HG02798 (cell line): ENCODE data around the gene SLC45A2.
A peak's percentile ranks its signal among the peaks of the same experiment; 100 is the strongest.
"Not testable (repeated sequence)": the region's sequence is repeated elsewhere in the genome, so short reads cannot be mapped to it uniquely, and the experiment has no call there.

ENCODE experiments used
- ATAC-seq: cut with Tn5 transposase; IDR thresholded peaks from one replicate; pipeline ENCODE4 v1.9.1; 2021; ENCODE audit warnings: mild to moderate bottlenecking; ENCODE audit not compliant: unreplicated experiment, poor library complexity

Gene SLC45A2, protein sequence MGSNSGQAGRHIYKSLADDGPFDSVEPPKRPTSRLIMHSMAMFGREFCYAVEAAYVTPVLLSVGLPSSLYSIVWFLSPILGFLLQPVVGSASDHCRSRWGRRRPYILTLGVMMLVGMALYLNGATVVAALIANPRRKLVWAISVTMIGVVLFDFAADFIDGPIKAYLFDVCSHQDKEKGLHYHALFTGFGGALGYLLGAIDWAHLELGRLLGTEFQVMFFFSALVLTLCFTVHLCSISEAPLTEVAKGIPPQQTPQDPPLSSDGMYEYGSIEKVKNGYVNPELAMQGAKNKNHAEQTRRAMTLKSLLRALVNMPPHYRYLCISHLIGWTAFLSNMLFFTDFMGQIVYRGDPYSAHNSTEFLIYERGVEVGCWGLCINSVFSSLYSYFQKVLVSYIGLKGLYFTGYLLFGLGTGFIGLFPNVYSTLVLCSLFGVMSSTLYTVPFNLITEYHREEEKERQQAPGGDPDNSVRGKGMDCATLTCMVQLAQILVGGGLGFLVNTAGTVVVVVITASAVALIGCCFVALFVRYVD

GRCh38 chr5:33984671-33985124, at the start of gene SLC45A2:
SLC45A2 (minus strand) TSS chr5:33984693; CDS start chr5:33984583, 110 bp downstream.
- no peak for ATAC-seq

DNA sequence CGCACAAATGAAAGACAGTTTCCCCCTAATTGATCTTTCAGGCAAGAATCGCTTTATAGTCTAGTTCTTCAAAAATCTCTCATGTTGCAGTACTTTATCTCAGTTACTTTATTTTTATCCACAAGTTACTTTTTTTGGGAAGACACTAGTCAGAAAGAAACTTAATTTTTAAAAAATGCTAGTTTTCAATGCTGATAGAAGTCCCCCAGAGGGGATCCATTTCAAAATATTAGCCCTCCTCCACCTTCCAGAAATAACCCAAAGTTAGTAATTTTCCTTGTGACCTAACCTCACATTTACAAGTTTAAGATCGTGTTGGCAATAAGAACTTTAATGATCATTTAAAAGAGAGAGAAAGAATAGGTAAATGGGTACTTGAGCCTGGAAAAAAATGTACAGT, 47.5 kb upstream of the SLC45A2 start:
- no peak for ATAC-seq

GRCh38 chr5:34031117-34031516, 46.6 kb upstream of the SLC45A2 start:
- no peak for ATAC-seq

DNA sequence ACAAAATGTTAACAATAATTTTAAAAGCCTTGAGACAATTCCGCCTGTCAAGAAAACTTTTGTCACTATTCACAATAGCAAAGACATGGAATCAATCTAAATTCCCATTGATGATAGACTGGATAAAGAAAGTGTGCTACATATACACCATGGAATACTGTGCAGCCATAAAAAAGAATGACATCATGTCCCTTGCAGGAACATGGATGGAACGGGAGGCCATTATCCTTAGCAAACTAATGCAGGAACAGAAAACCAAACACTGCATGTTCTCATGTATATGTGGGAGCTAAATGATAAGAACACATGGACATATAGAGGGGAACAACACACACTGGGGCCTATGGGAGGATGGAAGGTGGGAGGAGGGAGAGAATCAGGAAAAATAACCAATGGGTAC, 46.1 kb upstream of the SLC45A2 start:
- not testable (repeated sequence) for ATAC-seq

DNA sequence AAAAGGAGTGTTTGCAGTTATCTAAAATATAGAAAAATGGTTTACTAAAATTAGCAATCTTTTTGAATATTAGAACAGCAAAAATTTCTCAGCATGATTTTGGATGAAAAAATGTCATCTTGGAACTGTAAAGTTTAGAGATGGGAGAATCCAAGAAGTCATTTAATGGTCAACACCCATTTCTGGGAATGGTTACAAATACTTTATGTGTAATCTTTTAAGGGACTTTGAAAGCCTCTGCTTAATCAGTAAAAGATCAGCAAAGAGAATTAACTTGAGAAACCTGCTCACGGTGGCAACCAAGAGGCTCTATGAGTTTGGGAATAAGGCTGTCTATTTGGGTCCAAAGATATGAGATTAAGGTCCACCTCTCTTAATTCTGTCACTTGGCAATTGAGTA, 45.6 kb upstream of the SLC45A2 start:
- no peak for ATAC-seq

GRCh38 chr5:34028349-34028748, 43.9 kb upstream of the SLC45A2 start:
- no peak for ATAC-seq

DNA sequence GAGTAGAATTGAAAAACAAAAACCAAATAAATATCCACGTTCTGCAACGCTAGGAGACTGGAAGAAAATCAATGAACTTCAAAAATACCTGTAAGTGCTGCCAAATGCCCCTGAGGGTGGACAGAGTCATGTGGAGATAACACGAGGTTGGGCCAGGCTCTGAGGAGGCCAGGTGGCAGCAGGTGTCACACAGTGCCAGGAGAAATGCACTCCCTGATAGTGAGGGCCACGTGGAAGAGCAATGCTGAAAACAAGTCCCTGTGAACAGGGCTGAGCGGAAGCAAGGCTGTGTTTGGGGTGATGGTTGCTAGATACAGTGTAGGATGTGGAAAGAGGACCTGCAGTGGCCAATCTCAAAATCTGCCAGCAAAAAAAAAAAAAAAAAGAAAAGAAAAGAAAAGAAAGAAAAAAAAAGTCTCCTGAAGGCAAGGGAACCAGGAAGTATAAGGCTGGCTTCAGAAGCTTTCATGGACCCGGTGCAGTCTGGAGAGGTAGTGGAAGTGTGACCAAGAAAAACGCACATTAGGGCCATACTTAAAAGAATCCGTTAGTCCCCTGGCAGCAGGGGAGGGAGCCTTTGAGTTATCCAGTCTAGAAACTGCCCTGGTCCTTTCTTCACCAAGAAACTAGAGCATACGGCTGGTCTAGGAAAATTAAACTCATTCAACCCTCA, 41.7 kb upstream of the SLC45A2 start:
- ATAC-seq, result no peak

DNA sequence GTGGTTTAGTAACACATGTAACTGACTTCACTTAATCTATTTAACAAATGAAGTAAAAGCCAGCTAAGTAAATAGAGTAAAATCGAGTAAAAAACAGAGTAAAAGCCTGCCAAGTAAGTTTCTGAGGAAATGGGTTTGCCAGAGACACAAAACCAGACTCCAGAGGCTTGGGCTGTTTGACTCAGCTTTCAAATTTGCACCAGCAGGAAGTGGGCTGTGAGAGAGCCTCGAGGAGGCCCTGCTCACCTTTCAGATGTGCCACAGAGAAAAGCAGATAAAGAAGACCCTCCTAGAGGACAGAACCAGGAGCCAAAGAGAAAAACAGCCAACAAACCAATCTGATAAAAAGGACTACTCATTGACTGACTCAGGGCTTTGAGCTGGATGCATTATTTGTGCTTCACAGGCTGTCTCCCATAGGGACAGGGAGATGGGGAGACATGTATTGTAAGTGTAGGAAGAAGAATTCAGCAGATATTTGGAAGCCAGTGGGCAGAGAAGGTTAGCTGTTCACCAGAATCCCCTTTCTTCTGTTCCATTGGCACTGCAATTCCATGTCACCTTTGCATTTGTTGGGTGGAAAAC, 37.7 kb upstream of the SLC45A2 start:
- peak; percentile 87 for ATAC-seq

DNA sequence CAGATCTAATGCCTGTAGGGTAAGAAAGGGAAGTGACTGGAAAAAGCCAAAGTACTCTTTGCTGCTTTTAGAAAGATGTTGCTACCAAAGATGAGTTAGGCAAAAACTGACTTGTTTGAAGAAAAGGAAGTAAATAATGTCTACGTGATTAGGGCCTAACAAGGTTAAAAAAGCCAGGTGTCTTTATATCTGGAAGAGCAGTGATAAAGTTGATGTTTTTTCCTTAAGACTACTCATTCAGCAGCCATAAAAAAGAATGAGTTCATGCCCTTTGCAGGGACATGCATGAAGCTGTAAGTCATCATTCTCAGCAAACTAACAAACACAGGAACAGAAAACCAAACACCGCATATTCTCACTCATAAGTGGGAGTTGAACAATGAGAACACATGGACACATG, 36.8 kb upstream of the SLC45A2 start:
- ATAC-seq, result no peak

- no peak for ATAC-seq
Measured at GRCh38 chr5:34020726-34021125, 36.2 kb upstream of the SLC45A2 start.

- ATAC-seq, result no peak
Measured at GRCh38 chr5:34017254-34017653, 32.8 kb upstream of the SLC45A2 start.

DNA sequence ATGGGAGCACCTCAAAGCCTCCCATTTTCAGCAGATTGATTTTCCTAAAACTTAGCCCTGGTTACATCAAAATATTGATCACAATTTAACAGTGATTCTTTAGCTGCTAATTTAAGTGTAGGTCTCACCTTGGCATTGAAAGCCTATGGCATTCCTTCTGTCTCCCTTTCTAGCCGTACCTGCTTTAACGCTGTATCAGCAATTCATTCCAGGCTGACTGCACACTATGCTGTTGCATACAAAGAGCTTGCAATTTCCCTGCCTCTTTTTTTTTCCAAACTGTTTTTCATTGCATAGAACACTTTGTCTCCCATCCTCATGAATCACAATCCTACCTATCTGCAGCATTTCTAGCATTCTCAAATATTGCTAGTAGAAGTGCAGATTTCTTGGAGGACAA, 32.3 kb upstream of the SLC45A2 start:
- ATAC-seq, result no peak

DNA sequence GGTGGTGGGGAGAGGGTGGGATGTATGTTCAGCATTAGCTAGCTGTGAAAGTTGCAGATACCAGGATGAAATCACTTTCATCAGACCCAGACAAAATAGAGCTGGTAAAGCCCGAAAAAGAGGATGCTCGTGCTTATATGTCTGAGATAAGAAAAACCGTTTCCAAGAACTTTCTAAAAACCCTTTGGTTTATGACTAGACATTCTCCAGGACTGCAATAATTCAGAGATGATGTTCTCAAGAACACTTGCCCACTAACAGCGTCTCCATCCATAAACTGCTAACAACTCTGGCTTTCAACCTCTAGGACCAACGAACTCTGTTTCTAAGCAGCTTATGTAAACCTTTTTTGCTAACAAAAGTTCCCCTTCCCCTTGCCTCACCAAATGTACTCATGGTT, 31.7 kb upstream of the SLC45A2 start:
- ATAC-seq, result no peak

DNA sequence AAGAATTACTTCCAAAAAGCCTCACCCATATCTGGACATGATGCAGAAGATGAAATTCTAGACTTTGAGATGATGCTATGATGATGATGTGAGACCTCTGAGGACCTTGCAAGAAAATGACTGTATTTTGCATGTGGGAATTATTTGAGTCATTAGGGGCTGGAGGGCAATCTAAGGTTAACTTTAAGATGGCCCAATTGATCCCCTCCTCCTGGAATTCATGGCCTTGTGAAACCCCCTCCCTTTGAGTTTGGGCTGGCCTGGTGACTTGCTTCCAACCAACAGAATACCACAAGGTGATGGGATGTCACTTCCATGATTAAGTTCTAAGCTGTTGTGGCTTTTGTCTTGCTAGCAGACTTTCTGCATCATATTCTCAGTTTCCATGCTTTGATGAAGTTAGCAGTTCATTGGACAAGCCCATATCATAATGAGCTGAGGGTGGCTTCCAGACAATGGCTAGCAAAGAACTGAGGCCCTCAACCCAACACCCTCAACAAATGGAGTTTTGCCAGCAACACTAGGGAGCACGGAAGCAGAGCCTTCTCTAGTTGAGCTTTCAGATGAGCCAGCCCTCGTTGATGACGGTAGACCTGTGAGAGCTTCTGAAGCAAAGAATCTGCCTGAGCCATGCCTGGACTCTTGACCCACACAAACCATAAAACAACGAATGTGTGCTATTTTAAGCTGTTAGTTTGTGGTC, 30.8 kb upstream of the SLC45A2 start:
- no peak for ATAC-seq

DNA sequence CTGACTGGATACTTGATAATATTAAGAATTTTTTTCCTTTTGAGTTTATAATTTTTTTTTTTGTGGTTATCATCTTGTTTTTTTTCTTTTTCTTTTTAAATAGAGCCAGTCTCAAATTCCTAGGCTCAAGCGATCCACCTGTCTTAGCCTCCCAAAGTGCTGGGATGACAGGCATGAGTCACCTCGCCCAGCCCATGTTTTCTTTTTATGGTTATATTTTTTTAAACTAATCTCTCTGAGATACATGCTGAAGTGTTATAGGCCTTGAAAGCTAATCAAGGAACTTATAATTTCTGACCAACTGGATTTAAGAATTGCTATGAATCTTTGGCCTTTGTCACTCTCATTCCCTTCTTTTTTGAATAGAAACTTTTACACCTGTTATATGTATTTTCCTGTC, 30.1 kb upstream of the SLC45A2 start:
- no peak for ATAC-seq

GRCh38 chr5:34013547-34013946, 29.1 kb upstream of the SLC45A2 start:
- ATAC-seq, result no peak

- ATAC-seq, result no peak
Measured at GRCh38 chr5:34012791-34013190, 28.3 kb upstream of the SLC45A2 start.

GRCh38 chr5:34011536-34011935, 27.0 kb upstream of the SLC45A2 start:
- ATAC-seq, result no peak

GRCh38 chr5:34010146-34010545, 25.7 kb upstream of the SLC45A2 start:
- ATAC-seq, result not testable (repeated sequence)

DNA sequence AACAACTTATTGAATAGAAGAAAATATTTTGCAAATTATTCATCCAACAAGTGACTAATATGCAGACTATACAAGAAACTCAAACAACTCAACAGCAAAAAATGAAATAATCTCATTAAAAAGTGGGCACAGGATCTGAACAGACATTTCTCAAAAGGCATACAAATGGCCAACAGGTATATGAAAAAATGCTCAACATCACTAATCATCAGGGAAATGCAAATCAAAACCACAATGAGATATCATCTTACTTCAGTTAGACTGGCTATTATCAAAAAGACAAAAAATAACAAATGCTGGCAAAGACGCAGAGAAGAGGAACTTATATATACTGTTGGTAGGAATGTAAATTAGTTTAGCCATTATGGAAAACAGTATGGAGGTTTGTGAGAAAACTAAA, 25.1 kb upstream of the SLC45A2 start:
- no peak for ATAC-seq

DNA sequence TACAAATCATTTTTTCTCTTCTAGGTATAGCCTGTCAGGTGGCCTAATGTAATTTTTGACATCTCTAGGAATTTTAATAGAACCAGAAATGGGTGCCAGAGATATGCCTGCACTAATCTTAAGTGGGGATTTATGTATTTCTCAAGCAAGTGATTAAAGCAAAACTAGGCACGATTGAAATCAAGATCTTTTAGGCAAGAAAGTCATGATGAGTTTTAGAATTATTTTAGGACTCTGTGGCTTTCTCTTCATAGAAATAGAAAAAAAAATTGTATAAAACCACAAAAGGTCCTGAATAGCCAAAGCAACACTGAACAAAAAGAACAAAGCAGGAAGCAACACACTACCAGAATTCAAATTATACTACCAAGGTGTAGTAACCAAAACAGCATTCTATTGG, 24.3 kb upstream of the SLC45A2 start:
- no peak for ATAC-seq
